Measurements from ENCODE around the gene KRTCAP3. TPM values are rescaled to one million over a fixed set of nuclear protein-coding genes. Genes with fewer than 3 reads are reported as not detected.

KRTCAP3 gene
- total and polyA plus RNA-seq, 9 of the 15 experiments (the other 6 are each of a cell fraction or from before 2014, with no cell fraction given) = 0.24 to 1.4 (median 0.73) TPM

- TF ChIP-seq, protein P1, sequence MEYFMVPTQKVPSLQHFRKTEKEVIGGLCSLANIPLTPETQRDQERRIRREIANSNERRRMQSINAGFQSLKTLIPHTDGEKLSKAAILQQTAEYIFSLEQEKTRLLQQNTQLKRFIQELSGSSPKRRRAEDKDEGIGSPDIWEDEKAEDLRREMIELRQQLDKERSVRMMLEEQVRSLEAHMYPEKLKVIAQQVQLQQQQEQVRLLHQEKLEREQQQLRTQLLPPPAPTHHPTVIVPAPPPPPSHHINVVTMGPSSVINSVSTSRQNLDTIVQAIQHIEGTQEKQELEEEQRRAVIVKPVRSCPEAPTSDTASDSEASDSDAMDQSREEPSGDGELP (CRISPR knock-in tag; IDR thresholded peaks at IDR 0.05; ENCODE audit: borderline replicate concordance) = peak; percentile 87
- TF ChIP-seq BCOR (IDR thresholded peaks at IDR 0.05) (no peak; the same call in 1 of the 2 replicates), NCOA1 (IDR thresholded peaks at IDR 0.05; ENCODE audit: low read depth) (no peak; the same call in 1 of the 2 replicates), POLR2G (IDR thresholded peaks at IDR 0.05; ENCODE audit: low read depth, low read length) (peak; percentile 97), PHF8 (IDR thresholded peaks at IDR 0.05; ENCODE audit: borderline replicate concordance, low read length) (peak; percentile 89), XRCC4 (IDR thresholded peaks at IDR 0.05; ENCODE audit: extremely low read depth, insufficient read depth, insufficient read length) (no peak), THRB (CRISPR knock-in tag; conservative IDR thresholded peaks at IDR 0.05) (0 out of 2 replicates have a peak, but pooled peaks have one; percentile 61), OTX1 (CRISPR knock-in tag; IDR thresholded peaks at IDR 0.05) (0 out of 2 replicates have a peak, but pooled peaks have one; percentile 50), TAF7 (tag; IDR thresholded peaks at IDR 0.05) (peak; percentile 94), RCOR1 (IDR thresholded peaks at IDR 0.05; ENCODE audit: borderline replicate concordance in 1 of 2, low read depth in 2 of 2, low read length in 2 of 2) (peak; percentile 11 to 46; a peak in 2 of 4 replicates), ELK3 (CRISPR knock-in tag; IDR thresholded peaks at IDR 0.05) (no peak), ZNF395 (CRISPR knock-in tag; IDR thresholded peaks at IDR 0.05) (peak; percentile 89), ELF4 (CRISPR knock-in tag; IDR thresholded peaks at IDR 0.05) (no peak), ZNF766 (CRISPR knock-in tag; conservative IDR thresholded peaks at IDR 0.05) (0 out of 2 replicates have a peak, but pooled peaks have one; percentile 56), RFX5 (IDR thresholded peaks at IDR 0.05; ENCODE audit: low read depth, low read length) (no peak), ZKSCAN1 (IDR thresholded peaks at IDR 0.05; ENCODE audit: low read depth, low read length) (0 out of 2 replicates have a peak, but pooled peaks have one; percentile 12), IFI16 (CRISPR knock-in tag; IDR thresholded peaks at IDR 0.05) (no peak), HCFC1 (IDR thresholded peaks at IDR 0.05; ENCODE audit: low read depth, low read length) (peak; percentile 65), FOXJ3 (CRISPR knock-in tag; IDR thresholded peaks at IDR 0.05) (no peak), GABPA (tag; conservative IDR thresholded peaks at IDR 0.05; ENCODE audit: low read depth) (peak; percentile 96), MTF1 (CRISPR knock-in tag; IDR thresholded peaks at IDR 0.05; ENCODE audit: borderline replicate concordance) (no peak), HOXB6 (CRISPR knock-in tag; IDR thresholded peaks at IDR 0.05; ENCODE audit: borderline replicate concordance) (no peak), CREB3 (tag; conservative IDR thresholded peaks at IDR 0.05; ENCODE audit: low read depth) (peak; percentile 78)
Observed at GRCh38 chr2:27409321-27410073, 32.7 kb upstream of the KRTCAP3 start, which contains the start of gene PPM1G (continued).
